Thyroid gland (tissue), 4 donors: ENCODE measurements around the gene CDH23.

Source experiments
- POLR2A ChIP-seq, 2 donors: fragments of 450-650 bp; IDR thresholded peaks; one replicate each; pipeline ENCODE4 v1.6.1; 2017; ENCODE audit warnings: antibody characterized with exemption in 2 of 2, mild to moderate bottlenecking in 2 of 2, moderate library complexity in 1 of 2
- TF ChIP-seq, protein P1 (sequence below), 6 experiments: fragments of 200-600 bp in 3 of 6; fragments of 450-650 bp in 3 of 6; sonication (generic) in 3 of 6; IDR thresholded peaks; one replicate each; pipeline ENCODE4 v1.5.1; 2016 to 2019; ENCODE audit warnings: antibody characterized with exemption in 6 of 6, mild to moderate bottlenecking in 2 of 6, inconsistent platforms in 1 of 6, moderate library complexity in 1 of 6

- TF ChIP-seq, protein P1, sequence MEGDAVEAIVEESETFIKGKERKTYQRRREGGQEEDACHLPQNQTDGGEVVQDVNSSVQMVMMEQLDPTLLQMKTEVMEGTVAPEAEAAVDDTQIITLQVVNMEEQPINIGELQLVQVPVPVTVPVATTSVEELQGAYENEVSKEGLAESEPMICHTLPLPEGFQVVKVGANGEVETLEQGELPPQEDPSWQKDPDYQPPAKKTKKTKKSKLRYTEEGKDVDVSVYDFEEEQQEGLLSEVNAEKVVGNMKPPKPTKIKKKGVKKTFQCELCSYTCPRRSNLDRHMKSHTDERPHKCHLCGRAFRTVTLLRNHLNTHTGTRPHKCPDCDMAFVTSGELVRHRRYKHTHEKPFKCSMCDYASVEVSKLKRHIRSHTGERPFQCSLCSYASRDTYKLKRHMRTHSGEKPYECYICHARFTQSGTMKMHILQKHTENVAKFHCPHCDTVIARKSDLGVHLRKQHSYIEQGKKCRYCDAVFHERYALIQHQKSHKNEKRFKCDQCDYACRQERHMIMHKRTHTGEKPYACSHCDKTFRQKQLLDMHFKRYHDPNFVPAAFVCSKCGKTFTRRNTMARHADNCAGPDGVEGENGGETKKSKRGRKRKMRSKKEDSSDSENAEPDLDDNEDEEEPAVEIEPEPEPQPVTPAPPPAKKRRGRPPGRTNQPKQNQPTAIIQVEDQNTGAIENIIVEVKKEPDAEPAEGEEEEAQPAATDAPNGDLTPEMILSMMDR (IDR thresholded peaks at IDR 0.05), result no peak
- no peak for TF ChIP-seq POLR2A (IDR thresholded peaks at IDR 0.05)
Measured at GRCh38 chr10:71395621-71396020, 1.1 kb upstream of the CDH23 start.
